Neural cell (in vitro differentiated cells): ENCODE data around the gene YTHDF2.

Source experiments
- EP300 ChIP-seq: fragments of 450-650 bp; conservative IDR thresholded peaks from 2 replicates; pipeline ENCODE4 v1.6.1; 2014; ENCODE audit warnings: antibody characterized with exemption, mild to moderate bottlenecking, moderate library complexity; ENCODE audit not compliant: poor library complexity, severe bottlenecking
- EZH2 ChIP-seq: fragments of 200-600, 300-800 bp; shearing (Covaris generic), sonication (generic); IDR thresholded peaks from 2 replicates; pipeline ENCODE4 v1.6.1; 2014; ENCODE audit warnings: antibody characterized with exemption, low read length, borderline replicate concordance, mild to moderate bottlenecking; ENCODE audit not compliant: insufficient read depth, poor library complexity, severe bottlenecking
- MXI1 ChIP-seq: fragments of 450-650 bp; conservative IDR thresholded peaks from 2 replicates; pipeline ENCODE4 v1.6.1; 2014; ENCODE audit warnings: antibody characterized with exemption, mild to moderate bottlenecking; ENCODE audit not compliant: poor library complexity, severe bottlenecking
- POLR2AphosphoS5 ChIP-seq: IDR thresholded peaks from 2 replicates; pipeline ENCODE4 v1.6.1; 2012
- RAD21 ChIP-seq: fragments of 450-650 bp; conservative IDR thresholded peaks from 2 replicates; pipeline ENCODE4 v1.6.1; 2014; ENCODE audit warnings: antibody characterized with exemption, mild to moderate bottlenecking, moderate library complexity
- SMC3 ChIP-seq: fragments of 450-650 bp; conservative IDR thresholded peaks from 2 replicates; pipeline ENCODE4 v1.6.1; 2014; ENCODE audit warnings: antibody characterized with exemption, mild to moderate bottlenecking, moderate library complexity; ENCODE audit not compliant: poor library complexity
- TAF1 ChIP-seq: IDR thresholded peaks from 2 replicates; pipeline ENCODE4 v1.6.1; 2012; ENCODE audit warnings: low read depth
- TF ChIP-seq, protein P1 (sequence below): fragments of 450-650 bp; IDR thresholded peaks from 2 replicates; pipeline ENCODE4 v1.5.1; 2014; ENCODE audit warnings: antibody characterized with exemption, mild to moderate bottlenecking, moderate library complexity; ENCODE audit not compliant: poor library complexity, severe bottlenecking
- TF ChIP-seq, protein P2 (sequence below): IDR thresholded peaks from 2 replicates; pipeline ENCODE4 v1.6.1; 2012; ENCODE audit warnings: borderline replicate concordance

DNA sequence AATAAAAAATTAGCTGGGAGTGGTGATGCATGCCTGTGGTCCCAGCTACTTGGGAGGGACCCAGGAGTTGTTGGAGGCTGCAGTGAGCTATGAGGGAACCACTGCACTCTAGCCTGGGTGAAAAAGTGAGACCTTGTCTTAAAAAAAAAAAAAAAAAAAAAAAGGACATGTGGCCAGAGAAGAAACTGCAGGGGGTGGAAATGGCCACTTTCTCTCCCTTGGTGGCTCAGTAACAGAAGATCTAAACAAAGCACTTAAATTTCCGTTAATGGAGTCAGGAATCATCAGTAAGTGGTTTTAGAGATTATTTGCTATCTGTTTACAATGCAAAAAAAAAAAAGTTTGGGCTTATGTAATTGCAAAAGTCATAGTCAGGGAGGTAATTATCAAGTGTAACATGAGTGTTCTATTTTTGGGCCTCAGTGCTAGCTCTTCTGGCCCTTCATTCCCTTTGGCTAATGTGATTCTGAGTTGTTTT is 55.9 kb downstream of the YTHDF2 start:
- TF ChIP-seq, protein P1, sequence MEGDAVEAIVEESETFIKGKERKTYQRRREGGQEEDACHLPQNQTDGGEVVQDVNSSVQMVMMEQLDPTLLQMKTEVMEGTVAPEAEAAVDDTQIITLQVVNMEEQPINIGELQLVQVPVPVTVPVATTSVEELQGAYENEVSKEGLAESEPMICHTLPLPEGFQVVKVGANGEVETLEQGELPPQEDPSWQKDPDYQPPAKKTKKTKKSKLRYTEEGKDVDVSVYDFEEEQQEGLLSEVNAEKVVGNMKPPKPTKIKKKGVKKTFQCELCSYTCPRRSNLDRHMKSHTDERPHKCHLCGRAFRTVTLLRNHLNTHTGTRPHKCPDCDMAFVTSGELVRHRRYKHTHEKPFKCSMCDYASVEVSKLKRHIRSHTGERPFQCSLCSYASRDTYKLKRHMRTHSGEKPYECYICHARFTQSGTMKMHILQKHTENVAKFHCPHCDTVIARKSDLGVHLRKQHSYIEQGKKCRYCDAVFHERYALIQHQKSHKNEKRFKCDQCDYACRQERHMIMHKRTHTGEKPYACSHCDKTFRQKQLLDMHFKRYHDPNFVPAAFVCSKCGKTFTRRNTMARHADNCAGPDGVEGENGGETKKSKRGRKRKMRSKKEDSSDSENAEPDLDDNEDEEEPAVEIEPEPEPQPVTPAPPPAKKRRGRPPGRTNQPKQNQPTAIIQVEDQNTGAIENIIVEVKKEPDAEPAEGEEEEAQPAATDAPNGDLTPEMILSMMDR: no peak
- TF ChIP-seq POLR2AphosphoS5: no peak
- TF ChIP-seq SMC3: no peak
- TF ChIP-seq, protein P2, sequence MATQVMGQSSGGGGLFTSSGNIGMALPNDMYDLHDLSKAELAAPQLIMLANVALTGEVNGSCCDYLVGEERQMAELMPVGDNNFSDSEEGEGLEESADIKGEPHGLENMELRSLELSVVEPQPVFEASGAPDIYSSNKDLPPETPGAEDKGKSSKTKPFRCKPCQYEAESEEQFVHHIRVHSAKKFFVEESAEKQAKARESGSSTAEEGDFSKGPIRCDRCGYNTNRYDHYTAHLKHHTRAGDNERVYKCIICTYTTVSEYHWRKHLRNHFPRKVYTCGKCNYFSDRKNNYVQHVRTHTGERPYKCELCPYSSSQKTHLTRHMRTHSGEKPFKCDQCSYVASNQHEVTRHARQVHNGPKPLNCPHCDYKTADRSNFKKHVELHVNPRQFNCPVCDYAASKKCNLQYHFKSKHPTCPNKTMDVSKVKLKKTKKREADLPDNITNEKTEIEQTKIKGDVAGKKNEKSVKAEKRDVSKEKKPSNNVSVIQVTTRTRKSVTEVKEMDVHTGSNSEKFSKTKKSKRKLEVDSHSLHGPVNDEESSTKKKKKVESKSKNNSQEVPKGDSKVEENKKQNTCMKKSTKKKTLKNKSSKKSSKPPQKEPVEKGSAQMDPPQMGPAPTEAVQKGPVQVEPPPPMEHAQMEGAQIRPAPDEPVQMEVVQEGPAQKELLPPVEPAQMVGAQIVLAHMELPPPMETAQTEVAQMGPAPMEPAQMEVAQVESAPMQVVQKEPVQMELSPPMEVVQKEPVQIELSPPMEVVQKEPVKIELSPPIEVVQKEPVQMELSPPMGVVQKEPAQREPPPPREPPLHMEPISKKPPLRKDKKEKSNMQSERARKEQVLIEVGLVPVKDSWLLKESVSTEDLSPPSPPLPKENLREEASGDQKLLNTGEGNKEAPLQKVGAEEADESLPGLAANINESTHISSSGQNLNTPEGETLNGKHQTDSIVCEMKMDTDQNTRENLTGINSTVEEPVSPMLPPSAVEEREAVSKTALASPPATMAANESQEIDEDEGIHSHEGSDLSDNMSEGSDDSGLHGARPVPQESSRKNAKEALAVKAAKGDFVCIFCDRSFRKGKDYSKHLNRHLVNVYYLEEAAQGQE: no peak
- no peak for TF ChIP-seq EP300
- TF ChIP-seq RAD21: no peak
- TF ChIP-seq EZH2: no peak
- no peak for TF ChIP-seq TAF1
- TF ChIP-seq MXI1: no peak
